NCI-H2171 treated with DMSO at 0.1 percent for 48 hours (cell line): Measurements from ENCODE around the gene TMEM175.
"Not testable (repeated sequence)": the region's sequence is repeated elsewhere in the genome, so short reads cannot be mapped to it uniquely, and the experiment has no call there.

Source experiments
- DNase-seq: peaks from one replicate; lab custom pipeline; 2025; lab: John Stamatoyannopoulos, UW

Gene TMEM175

DNA sequence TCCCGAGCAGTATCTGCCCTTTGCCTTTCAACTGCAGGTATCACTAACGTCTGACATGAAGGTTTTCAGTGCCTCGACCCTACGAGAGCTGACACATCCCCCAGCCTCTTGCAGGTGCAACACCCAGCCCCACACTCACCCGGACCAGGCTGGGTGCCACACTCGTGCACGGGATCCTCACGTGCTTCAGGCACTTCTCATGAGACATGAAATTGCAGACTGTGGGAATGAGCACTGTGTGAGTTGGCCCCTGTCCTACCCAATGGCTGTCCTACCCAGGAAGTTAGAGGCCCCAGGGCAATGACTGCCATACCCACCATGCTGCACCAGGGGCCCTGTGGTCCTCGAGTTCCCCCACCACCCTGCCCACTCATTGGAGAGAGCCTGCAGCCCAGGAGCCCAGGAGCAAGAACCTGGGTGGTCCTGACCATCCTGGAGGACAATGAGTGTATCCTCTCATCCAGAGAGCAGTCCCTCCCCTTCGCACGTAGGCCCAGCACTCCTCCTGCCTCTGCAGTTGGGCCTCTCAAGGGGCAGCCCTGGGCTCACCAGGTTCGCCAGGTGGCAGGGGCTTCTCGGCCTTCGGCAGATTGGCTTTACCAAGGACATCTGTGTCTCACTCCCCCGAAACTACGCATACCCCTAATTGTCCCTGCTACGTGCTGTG, 38.7 kb downstream of the TMEM175 start:
- DNase-seq, result no peak

DNA sequence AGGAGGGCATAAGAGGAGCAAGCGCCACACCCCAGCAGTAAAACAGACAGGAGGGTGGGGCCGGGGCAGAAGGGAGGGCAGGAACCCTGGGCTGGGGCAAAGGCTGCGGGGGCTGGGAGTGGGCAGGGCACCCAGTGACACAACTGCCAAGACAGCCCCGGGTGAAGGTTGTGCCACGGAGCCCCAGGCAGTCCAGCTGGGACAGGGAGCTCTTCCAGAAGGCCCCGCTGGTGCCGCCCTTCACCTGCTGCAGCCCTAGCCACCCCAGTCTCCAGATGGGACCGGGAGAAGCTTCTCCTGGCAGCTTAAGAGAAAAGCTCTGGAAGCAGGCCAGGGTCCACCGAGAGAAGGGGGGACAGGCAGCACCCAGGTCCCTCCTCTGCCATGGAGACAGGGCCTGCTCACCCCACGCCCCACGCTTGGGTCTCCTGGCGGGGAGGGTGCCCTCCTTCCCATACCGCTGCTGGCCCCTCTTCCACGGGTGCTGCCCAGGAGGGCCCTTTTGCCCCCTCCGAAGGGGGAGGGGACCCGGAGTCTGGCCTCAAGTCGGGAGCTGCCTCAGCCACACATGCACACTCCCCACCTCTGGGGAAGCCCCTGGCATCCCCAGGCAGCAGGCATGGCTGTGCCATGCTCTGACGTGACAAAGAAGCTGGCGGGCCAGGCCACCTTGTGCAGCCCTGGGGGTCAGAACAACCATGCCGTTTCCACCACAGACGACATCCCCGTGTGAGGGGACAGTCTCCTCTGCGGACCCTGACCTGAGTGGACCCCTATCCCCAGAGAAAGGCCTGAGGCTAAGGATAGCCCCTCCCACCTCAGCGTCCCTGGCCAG, 39.6 kb downstream of the TMEM175 start:
- peak; percentile 0 for DNase-seq

DNA sequence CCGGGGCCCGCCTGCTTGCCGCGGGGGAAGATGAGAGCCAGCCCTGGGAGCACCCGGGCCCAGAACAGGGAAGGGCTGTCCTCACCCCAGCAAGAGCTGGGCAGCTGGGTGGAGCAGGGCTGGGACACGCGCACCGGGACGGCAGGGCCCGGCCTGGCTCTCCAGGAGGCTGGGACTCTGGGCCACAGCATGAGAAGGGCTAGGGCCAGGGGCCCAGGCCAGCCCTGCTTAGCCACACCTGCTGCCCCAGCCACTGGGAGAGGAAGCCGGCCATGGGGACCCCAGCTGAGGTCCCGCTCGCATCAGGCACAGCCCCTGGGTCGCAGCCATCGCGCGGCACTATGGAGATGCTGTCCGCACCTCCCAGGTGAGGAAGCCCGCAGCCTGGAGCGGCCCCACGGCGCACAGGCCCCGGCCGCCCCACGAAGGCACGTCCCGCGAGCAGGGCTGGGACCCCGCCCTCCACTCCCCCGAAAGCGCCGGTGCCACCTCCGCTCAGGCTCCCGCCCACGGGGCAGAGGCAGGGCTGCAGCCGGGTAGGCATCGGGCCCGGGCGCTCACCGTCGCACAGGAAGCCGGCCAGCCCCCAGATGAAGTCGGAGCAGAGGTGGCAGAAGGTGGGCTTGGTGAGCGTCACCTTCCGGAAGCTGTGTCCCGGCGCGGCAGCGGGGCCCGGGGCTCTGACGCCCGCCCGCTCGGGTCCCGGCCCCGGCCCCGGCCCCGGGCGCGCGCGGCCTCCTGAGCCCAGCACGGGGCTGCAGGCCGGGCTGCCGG, 40.6 kb downstream of the TMEM175 start:
- peak; percentile 1 for DNase-seq

DNA sequence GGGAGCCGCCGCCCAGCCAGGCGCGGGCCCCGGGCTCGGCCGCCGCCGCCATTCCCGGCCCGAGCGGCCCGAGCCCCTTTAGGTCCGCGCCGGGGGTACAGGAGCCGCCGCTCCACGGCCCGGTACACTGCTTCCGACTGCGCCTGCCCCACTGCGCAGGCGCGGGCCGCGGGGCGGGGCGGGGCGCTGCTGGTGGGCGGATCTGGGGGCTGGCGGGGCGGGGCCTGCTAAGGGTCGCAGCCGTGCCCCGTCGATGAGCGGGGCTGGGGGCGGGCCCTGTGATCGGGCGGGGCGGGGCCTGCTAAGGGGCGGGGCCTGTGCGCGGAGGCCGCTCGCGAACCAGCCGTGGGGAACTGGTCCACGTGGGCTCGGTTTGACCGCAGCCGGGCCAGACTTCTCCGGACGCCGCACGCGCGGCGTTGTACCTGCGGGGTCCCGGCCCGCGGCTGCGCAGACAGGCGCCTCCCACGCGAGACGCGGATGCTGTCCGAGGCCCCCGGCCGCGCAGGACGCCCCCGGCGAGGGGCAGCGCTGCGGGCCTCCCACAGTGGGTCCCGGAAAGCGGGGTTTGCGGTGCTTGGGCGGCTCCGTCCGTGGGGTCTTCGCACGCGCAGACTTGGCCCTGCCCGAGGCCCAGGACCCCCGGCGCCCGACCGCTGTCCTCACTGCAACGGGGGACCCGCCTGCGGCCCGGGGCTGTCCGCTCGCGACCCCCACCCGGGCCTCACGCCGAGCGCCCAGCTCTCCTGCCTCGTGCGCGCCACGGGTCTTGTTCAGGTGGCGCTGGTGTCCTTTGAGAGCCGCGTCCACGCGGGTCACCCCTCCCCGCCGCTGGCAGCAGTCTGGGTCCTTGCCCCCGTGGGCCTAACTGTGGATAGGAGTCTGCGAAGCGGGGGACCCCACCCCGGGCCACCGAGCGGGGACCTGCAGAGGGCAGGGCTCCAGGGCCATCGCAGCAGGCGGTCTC, 41.5 kb downstream of the TMEM175 start, which contains the start of gene DGKQ:
TSS of gene DGKQ (minus strand) at position 139 of the 967 bp plus-strand sequence. CDS start at position 52, 87 bp downstream.
- peak; percentile 43 for DNase-seq

DNA sequence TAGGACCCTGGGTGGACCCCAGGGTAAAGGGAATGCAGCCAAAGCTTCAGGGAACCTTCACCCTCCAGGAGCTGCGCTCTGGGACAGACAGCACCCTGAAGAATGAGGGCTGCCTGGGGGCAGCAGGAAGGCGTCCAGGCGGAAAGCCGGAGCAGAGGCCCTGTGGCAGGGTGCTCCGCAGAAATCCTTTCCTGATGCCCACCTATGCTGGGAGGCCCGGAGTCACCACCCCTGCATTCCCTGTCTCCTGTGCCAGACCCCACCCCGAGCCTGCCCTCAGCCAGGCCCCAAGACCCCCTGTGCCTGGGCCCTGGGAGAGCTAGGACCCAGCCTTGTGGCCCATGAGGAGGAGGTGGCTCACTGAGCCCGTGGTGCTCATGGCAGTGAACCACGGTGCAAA, 42.4 kb downstream of the TMEM175 start:
- no peak for DNase-seq

DNA sequence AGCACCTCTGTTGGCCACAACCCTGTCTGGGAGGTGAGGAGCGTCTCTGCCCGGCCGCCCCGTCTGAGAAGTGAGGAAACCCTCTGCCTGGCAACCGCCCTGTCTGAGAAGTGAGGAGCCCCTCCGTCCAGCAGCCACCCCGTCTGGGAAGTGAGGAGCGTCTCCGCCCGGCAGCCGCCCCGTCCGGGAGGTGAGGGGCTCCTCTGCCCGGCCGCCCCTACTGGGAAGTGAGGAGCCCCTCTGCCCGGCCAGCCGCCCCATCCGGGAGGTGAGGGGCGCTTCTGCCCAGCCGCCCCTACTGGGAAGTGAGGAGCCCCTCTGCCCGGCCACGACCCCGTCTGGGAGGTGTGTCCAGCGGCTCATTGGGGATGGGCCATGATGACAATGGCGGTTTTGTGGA, 43.8 kb downstream of the TMEM175 start:
- not testable (repeated sequence) for DNase-seq

DNA sequence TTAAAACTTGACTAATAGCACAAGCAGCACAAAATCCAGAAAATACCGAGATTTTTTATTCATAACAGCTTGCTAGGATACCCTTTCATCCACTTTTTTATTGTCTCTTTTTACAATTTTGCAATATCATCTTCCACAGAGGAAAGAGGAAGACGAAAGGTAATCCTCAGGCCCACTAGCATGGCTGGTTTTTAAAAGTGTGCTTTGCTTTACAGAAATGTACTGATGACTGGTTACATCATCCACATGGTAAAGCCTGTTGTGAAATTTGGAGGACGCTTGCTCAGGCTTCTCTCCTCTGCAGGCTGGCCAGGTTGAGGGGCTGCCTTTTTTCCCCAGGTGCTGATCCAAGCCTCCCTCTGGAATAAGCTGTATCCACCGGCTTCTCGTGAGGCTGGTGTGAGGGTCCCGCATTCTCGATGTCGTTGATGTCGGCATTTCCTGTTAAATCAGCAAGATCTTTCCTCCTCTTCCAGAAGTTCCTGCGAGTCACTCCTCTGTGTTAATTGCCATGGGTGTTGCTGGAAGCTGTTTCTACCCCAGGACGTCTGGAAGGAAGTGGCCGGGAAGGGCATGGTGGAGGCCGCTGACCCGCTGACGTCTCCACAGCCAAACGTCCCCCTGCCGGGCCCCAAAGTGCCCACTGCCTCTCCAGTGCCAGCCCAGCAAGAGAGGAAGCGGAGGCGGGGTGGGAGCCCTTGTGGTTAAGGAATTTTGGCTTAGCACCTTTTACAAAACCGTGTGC, 46.9 kb downstream of the TMEM175 start:
- no peak for DNase-seq

DNA sequence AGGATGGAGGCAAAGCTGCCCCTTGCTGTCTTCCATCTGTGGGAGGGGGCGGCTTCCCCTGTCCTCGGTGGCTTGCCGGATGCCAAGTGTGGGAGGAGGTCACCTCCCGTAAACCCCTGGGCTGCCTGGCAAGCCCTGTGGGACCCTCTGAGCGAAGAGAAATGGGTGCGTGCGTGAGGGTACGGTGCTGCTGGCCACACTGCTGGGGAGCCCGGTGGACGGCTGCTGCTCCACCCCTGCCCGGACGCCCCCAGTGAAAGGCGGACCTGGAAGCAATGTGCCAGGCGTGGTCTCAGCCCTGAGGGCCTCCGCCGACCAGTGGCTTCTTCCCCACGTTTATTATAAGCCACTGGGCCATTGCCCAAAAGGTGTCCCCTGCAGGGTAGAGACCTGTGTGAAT, 50.0 kb downstream of the TMEM175 start:
- no peak for DNase-seq

DNA sequence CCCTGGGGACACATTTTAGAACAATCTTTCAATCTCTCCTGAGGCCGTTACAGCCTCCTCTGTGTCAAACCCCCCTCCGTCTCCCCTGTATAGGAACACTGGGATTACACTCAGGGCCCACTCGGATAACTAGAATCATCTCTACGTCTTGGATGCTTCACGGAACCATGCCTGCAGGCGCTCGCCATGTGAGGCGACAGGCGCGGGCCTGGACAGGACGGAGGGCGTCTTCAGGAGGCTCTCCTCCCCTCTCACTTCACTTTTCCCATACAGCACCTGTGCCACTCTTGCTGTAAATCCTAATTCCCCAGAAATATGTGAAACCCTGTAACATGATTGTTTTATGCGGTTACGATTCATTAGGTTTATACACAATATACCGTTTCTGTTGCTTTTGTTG, 50.6 kb downstream of the TMEM175 start:
- DNase-seq, result no peak

DNA sequence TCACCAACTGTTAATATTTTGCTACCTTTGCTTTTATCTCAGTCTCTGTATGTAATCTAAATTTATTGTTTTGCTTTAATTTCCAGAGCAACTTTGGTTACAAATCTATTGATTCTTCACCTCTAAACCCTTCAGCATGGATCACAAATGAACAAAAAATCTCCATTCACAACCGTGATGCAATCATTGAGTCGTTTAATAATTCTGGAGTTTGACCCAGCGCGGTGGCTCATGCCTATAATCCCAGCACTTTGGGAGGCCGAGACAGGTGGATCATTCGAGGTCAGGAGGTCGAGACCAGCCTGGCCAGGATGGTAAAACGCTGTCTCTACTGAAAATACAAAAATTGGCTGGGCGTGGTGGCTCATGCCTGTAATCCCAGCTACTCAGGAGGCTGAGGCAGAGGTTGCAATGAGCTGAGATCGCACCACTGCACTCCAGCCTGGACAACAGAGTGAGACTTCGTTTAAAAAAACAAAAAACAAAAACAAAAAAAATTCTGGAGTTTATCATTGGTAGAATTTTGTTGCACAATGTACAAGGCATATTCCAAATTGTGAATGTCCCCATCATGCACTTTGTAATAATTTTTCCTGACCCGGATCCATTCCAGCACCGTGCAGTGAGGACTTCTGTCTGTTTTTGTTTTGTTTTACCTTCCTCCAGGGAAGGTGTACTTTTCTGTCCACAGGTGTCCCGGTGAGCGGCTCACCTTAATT, 52.2 kb downstream of the TMEM175 start:
- no peak for DNase-seq

DNA sequence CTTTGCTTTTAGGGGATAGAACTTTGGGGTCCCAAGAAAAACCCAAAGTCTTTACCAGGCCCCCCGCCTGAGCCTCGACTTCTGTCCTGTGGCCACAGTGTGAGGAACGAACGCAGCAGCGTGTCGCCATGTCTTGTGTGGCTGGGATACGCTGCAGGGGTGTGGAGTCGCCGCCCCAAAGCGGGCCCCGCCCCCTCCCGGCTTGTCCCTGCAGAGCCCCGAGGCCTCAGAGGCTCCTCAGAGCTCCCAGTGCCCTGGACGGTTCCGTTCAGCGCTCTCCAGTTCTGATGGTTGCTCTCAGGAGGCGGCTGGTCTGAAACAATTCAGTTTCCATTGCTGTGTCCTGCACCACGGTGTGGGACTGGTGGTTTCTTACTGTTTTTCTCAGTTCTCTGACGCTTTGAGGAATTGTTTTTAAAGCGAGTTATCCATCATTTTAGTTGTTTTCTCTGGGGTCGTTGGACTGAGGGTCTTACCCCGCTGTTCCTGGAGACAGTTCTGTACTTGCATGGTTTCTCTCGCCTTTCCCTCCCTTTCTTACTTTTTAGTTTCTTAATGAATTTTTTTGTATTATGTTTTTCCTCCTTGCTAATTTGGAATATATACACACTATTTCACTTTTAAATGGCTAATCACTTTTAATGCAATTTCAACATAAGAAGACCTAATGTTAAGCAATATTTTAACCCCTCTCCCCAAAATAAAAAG, 53.0 kb downstream of the TMEM175 start:
- DNase-seq, result no peak

DNA sequence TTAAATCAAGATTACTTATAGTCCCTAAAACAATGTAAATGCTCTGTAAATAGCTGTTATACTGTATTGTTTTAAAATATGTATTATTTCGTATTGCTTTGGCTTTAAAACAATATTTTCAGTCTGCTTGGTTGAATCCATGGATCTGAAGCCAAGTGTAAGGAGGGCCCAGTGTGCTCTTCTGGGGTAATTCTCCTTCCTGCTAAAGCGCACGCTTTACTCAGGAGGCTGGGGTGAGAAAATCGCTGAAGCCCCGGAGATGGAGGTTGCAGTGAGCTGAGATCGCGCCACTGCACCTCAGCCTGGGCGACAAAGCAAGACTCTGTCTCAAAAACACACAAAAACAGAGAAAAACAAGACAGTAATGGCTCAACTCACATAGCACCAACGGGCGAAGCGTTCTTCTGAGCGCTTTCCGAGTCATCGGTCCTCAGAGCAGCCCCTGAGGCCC, 54.2 kb downstream of the TMEM175 start:
- DNase-seq, result peak; percentile 12

DNA sequence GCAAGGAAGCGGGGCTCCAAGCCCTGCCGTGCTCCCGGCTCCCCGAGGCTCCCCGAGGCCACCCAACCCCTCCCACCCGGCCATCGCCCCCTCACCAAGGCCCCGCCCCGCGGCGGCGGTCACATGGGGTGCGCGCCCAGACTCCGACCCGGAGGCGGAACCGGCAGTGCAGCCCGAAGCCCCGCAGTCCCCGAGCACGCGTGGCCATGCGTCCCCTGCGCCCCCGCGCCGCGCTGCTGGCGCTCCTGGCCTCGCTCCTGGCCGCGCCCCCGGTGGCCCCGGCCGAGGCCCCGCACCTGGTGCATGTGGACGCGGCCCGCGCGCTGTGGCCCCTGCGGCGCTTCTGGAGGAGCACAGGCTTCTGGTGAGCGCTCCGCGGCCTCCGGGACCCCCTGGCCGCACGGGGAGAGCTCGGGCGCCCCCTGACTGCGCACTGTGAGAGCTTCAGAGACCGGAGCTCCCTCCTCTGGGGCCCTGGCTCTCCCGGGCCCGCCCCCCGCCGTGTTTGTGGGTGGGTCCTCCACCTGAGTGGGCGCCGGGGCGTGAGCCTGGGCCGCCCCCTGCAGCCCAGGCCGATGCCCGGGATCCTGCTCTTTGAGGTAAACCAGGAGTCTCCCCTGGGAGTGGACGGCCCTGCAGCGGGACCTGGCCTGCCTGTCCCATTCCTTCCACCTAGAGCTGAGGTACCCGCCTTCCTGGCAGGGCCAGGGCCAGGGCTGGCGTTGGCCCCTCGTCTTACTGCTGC, 54.8 kb downstream of the TMEM175 start, which contains the start of gene IDUA:
TSS of gene IDUA (plus strand) at position 166 of the 745 bp plus-strand sequence. CDS start at position 207, 41 bp downstream.
- DNase-seq, result peak; percentile 38

DNA sequence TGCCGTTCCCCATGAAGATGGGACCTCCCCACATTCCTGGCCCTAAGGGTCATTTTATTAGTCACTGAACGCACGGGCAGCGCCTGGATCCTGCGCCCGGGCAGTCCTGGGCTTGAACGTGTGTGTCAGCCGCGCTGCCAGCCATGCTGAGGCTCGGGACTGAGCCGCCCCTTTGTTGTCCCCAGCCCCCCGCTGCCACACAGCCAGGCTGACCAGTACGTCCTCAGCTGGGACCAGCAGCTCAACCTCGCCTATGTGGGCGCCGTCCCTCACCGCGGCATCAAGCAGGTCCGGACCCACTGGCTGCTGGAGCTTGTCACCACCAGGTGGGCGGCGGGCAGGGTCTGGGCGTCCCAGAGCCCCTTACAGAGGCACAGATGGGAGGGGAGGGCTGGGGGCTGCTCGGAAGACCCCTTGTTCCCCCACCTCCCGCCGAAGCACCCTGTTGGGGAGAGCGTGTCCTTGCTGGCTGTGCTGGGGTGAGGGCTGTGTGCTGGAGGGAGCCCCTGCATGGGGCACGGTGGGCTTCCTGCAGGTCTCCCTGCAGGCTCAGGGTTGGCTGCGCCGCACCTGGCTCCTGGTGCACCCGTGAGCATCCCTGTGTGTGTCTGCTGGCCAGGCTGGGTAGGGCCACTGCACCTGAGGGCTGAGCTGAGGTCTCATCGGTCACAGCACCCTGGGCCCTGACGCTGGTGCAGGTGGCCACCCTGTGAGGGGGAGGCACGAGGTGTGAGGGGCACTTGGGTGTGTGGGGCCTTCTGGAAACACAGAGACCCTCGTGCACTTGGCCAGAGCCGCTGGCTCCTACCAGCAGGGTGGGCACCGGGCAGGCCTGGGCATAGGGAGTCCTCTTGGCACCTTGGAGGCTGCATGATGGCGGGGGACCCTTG, 55.6 kb downstream of the TMEM175 start:
- DNase-seq, result no peak

DNA sequence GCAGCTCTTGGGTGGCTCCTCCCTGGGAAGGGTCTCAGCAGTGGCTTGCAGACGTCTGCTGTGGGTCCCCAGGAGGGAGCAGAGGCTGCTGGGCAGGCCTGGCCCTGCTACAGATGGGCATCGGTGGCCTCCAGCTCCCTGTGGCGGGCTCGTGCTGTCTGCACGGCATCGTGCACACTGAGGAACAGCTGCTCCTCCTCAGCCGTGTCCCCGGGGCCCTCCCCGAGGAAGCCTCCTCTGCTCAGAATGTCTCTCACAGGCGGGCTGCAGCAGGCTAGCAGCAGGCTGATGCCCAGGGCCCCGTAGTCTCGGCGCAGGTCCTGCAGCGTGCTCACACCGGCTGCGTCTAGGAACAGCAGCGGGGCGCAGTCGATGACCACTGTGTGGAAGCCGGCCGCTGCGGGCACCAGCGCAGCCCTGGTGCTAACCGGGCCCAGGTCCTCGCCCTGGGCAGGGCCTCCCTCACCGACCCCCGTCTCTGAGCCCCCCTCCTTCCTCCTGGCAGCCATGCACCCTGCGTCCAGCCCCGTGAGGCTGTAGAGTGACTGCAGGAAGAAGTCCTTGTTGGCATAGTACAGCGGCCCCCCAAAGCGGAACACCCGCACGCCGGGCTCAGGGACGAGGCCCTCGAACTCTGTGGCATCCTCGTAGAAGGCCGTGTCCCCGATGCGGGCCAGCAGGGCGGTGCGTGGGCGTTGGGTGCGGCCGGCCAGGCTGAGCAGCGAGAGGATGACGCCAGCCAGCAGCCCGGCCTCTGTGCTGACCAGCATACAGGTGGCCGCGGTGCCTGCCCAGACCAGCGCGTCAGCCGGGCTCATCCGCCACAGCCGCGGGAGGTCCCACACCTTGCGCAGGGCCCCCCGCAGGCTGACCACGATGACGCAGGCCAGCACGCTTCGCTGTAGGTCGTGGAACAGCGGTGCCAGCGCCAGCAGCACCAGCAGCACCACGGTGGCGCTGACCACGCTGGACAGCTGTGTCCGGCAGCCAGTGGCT, 56.8 kb downstream of the TMEM175 start:
- DNase-seq, result peak; percentile 62
